ENCODE results near the gene TMPRSS11D.

DNA sequence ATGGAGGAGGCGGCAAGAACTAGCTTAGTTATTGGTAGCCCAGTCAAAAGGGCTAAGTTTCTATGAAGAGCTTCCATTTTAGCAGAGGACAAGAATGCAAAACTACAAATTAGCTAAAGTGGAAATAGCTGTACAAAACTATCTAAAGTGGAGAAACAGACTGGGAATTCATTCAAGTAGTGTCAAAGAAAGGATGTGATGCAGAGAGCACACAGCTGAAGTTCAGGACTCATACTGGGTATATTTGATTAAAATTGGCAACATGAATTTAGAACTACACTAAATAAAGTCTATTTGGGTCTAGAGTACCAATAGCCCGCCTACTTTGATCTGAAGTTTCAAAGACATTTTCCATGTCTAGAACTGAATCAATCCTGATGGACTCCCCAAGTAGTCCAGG is 96.5 kb downstream of the TMPRSS11D start:
- TF ChIP-seq CTCF (IDR thresholded peaks at IDR 0.05; ENCODE audit: extremely low read depth in 1 of 2, insufficient read depth in 1 of 2, low read depth in 1 of 2, low read length in 2 of 2): no peak
- TF ChIP-seq EZH2 (IDR thresholded peaks at IDR 0.05; ENCODE audit: borderline replicate concordance, low read depth, low read length, severe bottlenecking): no peak
- no peak for TF ChIP-seq POLR2A (IDR thresholded peaks at IDR 0.05; ENCODE audit: low read depth, low read length)
- TF ChIP-seq POLR2AphosphoS5 (IDR thresholded peaks at IDR 0.05; ENCODE audit: insufficient read depth, low read depth, low read length): no peak
- TF ChIP-seq MYC (IDR thresholded peaks at IDR 0.05; ENCODE audit: low read depth, low read length): no peak
- no peak for TF ChIP-seq GATA2 (IDR thresholded peaks at IDR 0.05; ENCODE audit: insufficient read depth, insufficient read length, low read depth, low read length)

Data from endothelial cell of umbilical vein (primary cell).